Measurements from ENCODE around the gene NTM. TPM values are rescaled to one million over a fixed set of nuclear protein-coding genes. Genes with fewer than 3 reads are reported as not detected.

The NTM gene
- total RNA-seq, 1 experiment from 2014 or later, result 8.6 TPM

DNA sequence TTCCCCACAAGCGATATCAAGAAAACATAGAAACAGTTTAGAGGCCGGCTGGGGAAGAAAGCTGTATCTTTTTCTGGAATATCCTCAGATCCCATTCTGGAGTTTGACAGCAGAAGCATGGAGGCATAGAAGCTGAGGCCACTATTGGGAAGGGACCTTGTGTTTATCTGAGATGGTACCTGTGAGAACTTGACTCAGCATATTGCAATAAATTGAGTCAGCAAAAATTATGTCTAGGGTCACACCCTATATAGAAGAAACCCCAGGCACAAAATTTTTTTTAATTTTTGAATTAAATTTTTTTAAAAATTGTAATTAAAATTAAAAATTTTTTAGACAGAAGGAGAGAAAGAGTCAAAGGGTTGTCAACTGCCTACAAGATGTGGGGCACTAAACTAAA, 178.7 kb downstream of the NTM start:
- H3K9me3 ChIP-seq (ENCODE audit: low read depth, low read length, poor library complexity, severe bottlenecking), result no peaks in the 10 kb centered on the region
- DNase-seq (ENCODE audit: low spot score), result no peak
- POLR2A ChIA-PET (ENCODE audit: low non-redundant PET), result no interaction called here
- H3K36me3 ChIP-seq (ENCODE audit: insufficient read depth, low read length, poor library complexity, severe bottlenecking), result no peaks in the 10 kb centered on the region
- no peak overlapping the region for H3K4me3 ChIP-seq (ENCODE audit: low read depth, low read length, poor library complexity, severe bottlenecking)
- intact Hi-C loops (cut with micrococcal nuclease; ENCODE audit: unreplicated experiment), result no loop called here
- no TSS peak for BruUV-seq (replicated peaks)
- H3K4me1 ChIP-seq (ENCODE audit: insufficient read depth, low read length, poor library complexity, severe bottlenecking), result no peaks in the 10 kb centered on the region
- H3K27ac ChIP-seq (ENCODE audit: low read depth, low read length, poor library complexity, severe bottlenecking), result no peak overlapping the region
- TF ChIP-seq EZH2 (IDR thresholded peaks at IDR 0.05; ENCODE audit: borderline replicate concordance, low read depth, low read length, poor library complexity, severe bottlenecking), result no peak
- no peak for TF ChIP-seq CTCF (conservative IDR thresholded peaks at IDR 0.05; ENCODE audit: low read depth, low read length)
- CTCF ChIA-PET, result no interaction called here
- peaks cover 63% of the 10 kb centered on the region for H3K27me3 ChIP-seq (replicated peaks; ENCODE audit: insufficient read depth, low read depth, low read length, poor library complexity)

GRCh38 chr11:131549770-131550169, 179.4 kb downstream of the NTM start:
- Histone ChIP-seq H3K27ac (ENCODE audit: low read depth, low read length, poor library complexity, severe bottlenecking) (no peak overlapping the region), H3K4me3 (ENCODE audit: low read depth, low read length, poor library complexity, severe bottlenecking) (no peak overlapping the region), H3K4me1 (ENCODE audit: insufficient read depth, low read length, poor library complexity, severe bottlenecking) (no peaks in the 10 kb centered on the region), H3K27me3 (replicated peaks; ENCODE audit: insufficient read depth, low read depth, low read length, poor library complexity) (peaks cover 59% of the 10 kb centered on the region), H3K9me3 (ENCODE audit: low read depth, low read length, poor library complexity, severe bottlenecking) (no peaks in the 10 kb centered on the region), H3K36me3 (ENCODE audit: insufficient read depth, low read length, poor library complexity, severe bottlenecking) (no peaks in the 10 kb centered on the region)
- DNase-seq (ENCODE audit: low spot score), result no peak
- CTCF ChIA-PET, result no interaction called here
- BruUV-seq (replicated peaks), result no TSS peak
- POLR2A ChIA-PET (ENCODE audit: low non-redundant PET), result no interaction called here
- TF ChIP-seq EZH2 (IDR thresholded peaks at IDR 0.05; ENCODE audit: borderline replicate concordance, low read depth, low read length, poor library complexity, severe bottlenecking) (no peak), CTCF (conservative IDR thresholded peaks at IDR 0.05; ENCODE audit: low read depth, low read length) (no peak)
- intact Hi-C loops (cut with micrococcal nuclease; ENCODE audit: unreplicated experiment), result no loop called here

GRCh38 chr11:131560287-131560686, 189.9 kb downstream of the NTM start:
- BruUV-seq (replicated peaks), result no TSS peak
- intact Hi-C loops (cut with micrococcal nuclease; ENCODE audit: unreplicated experiment), result no loop called here
- CTCF ChIA-PET, result no interaction called here

More at GRCh38 chr11:131560287-131560686, 189.9 kb downstream of the NTM start:
- Histone ChIP-seq H3K36me3 (ENCODE audit: insufficient read depth, low read length, poor library complexity, severe bottlenecking) (no peaks in the 10 kb centered on the region), H3K4me3 (ENCODE audit: low read depth, low read length, poor library complexity, severe bottlenecking) (no peak overlapping the region), H3K4me1 (ENCODE audit: insufficient read depth, low read length, poor library complexity, severe bottlenecking) (no peaks in the 10 kb centered on the region), H3K9me3 (ENCODE audit: low read depth, low read length, poor library complexity, severe bottlenecking) (no peaks in the 10 kb centered on the region), H3K27me3 (replicated peaks; ENCODE audit: insufficient read depth, low read depth, low read length, poor library complexity) (peaks cover 12% of the 10 kb centered on the region), H3K27ac (ENCODE audit: low read depth, low read length, poor library complexity, severe bottlenecking) (no peak overlapping the region)
- TF ChIP-seq EZH2 (IDR thresholded peaks at IDR 0.05; ENCODE audit: borderline replicate concordance, low read depth, low read length, poor library complexity, severe bottlenecking) (no peak), CTCF (conservative IDR thresholded peaks at IDR 0.05; ENCODE audit: low read depth, low read length) (no peak)
- POLR2A ChIA-PET (ENCODE audit: low non-redundant PET), result no interaction called here
- DNase-seq (ENCODE audit: low spot score), result no peak
